Sigmoid colon (tissue), 4 donors: ENCODE results near the gene PLCD1.
"Not testable (repeated sequence)": the region's sequence is repeated elsewhere in the genome, so short reads cannot be mapped to it uniquely, and the experiment has no call there.

Source experiments
- EP300 ChIP-seq, 4 donors: sonication (generic); formaldehyde crosslinking; IDR thresholded peaks; one replicate each; pipeline ENCODE4 v1.6.1; 2017; ENCODE audit warnings: antibody characterized with exemption in 4 of 4
- POLR2A ChIP-seq, 2 donors: fragments of 450-650 bp; IDR thresholded peaks; one replicate each; pipeline ENCODE4 v1.6.1; 2016; ENCODE audit warnings: antibody characterized with exemption in 2 of 2, mild to moderate bottlenecking in 2 of 2, moderate library complexity in 2 of 2
- POLR2AphosphoS5 ChIP-seq, 4 donors: sonication (generic); formaldehyde crosslinking; IDR thresholded peaks; one replicate each; pipeline ENCODE4 v1.6.1; 2017; ENCODE audit warnings: antibody characterized with exemption in 4 of 4
- TF ChIP-seq, protein P1 (sequence below), 4 experiments: fragments of 450-650 bp in 3 of 4; fragments of 200-600 bp in 1 of 4; IDR thresholded peaks; one replicate each; pipeline ENCODE4 v1.5.1; 2016 to 2019; ENCODE audit warnings: antibody characterized with exemption in 4 of 4, mild to moderate bottlenecking in 3 of 4, moderate library complexity in 2 of 4

- TF ChIP-seq, protein P1, sequence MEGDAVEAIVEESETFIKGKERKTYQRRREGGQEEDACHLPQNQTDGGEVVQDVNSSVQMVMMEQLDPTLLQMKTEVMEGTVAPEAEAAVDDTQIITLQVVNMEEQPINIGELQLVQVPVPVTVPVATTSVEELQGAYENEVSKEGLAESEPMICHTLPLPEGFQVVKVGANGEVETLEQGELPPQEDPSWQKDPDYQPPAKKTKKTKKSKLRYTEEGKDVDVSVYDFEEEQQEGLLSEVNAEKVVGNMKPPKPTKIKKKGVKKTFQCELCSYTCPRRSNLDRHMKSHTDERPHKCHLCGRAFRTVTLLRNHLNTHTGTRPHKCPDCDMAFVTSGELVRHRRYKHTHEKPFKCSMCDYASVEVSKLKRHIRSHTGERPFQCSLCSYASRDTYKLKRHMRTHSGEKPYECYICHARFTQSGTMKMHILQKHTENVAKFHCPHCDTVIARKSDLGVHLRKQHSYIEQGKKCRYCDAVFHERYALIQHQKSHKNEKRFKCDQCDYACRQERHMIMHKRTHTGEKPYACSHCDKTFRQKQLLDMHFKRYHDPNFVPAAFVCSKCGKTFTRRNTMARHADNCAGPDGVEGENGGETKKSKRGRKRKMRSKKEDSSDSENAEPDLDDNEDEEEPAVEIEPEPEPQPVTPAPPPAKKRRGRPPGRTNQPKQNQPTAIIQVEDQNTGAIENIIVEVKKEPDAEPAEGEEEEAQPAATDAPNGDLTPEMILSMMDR (IDR thresholded peaks at IDR 0.05) = not testable (repeated sequence)
- not testable (repeated sequence) for TF ChIP-seq POLR2AphosphoS5, EP300, POLR2A (IDR thresholded peaks at IDR 0.05)
These were observed 47.6 kb upstream of the PLCD1 start for GRCh38 chr3:38077073-38077472.
